Tibial artery (tissue), 4 donors: ENCODE data around the gene SLC47A1.

Source experiments
- DNase-seq, 2 donors: peaks; one replicate each; pipeline ENCODE4 v3.0.0-alpha.2; 2019
- H3K27ac ChIP-seq, 2 donors: fragments of 200-600 bp; sonication (generic) in 1 of 2; 1 replicate in 1 of 2; 2 replicates in 1 of 2; pipeline ENCODE4 v1.5.1; 2018 to 2019; ENCODE audit warnings: mild to moderate bottlenecking in 1 of 2
- H3K27me3 ChIP-seq, 2 donors: fragments of 200-600 bp; sonication (generic) in 1 of 2; one replicate each; pipeline versions ENCODE4 v1.5.1 to v1.6.0; 2016 to 2019
- H3K36me3 ChIP-seq, 3 donors: fragments of 200-600 bp; sonication (generic) in 2 of 3; one replicate each; pipeline ENCODE4 v1.5.1; 2016 to 2019; ENCODE audit warnings: mild to moderate bottlenecking in 2 of 3
- H3K4me1 ChIP-seq, 4 donors: fragments of 200-600 bp; sonication (generic) in 2 of 4; 1 replicate in 3 of 4; 2 replicates in 1 of 4; pipeline ENCODE4 v1.5.1; 2016 to 2019
- H3K4me3 ChIP-seq, 2 donors: fragments of 200-600 bp; sonication (generic) in 1 of 2; 1 replicate in 1 of 2; 2 replicates in 1 of 2; pipeline ENCODE4 v1.5.1; 2018 to 2019; ENCODE audit warnings: mild to moderate bottlenecking in 2 of 2
- H3K9me3 ChIP-seq, 3 donors: fragments of 200-600 bp; sonication (generic) in 1 of 3; one replicate each; pipeline ENCODE4 v1.5.1; 2016 to 2019
- intact Hi-C: fragments of 100-400 bp; cut with DNase I; formaldehyde crosslinking; loops from one replicate; pipeline ENCODE4 v1.15.0; 2023; ENCODE audit warnings: low total_unique reads
- TF ChIP-seq, protein P1 (sequence below), 2 experiments: fragments of 200-600 bp in 1 of 2; fragments of 450-650 bp in 1 of 2; IDR thresholded peaks; one replicate each; pipeline ENCODE4 v1.5.1; 2017 to 2019; ENCODE audit warnings: antibody characterized with exemption in 2 of 2, mild to moderate bottlenecking in 1 of 2, moderate library complexity in 1 of 2

SLC47A1 gene

DNA sequence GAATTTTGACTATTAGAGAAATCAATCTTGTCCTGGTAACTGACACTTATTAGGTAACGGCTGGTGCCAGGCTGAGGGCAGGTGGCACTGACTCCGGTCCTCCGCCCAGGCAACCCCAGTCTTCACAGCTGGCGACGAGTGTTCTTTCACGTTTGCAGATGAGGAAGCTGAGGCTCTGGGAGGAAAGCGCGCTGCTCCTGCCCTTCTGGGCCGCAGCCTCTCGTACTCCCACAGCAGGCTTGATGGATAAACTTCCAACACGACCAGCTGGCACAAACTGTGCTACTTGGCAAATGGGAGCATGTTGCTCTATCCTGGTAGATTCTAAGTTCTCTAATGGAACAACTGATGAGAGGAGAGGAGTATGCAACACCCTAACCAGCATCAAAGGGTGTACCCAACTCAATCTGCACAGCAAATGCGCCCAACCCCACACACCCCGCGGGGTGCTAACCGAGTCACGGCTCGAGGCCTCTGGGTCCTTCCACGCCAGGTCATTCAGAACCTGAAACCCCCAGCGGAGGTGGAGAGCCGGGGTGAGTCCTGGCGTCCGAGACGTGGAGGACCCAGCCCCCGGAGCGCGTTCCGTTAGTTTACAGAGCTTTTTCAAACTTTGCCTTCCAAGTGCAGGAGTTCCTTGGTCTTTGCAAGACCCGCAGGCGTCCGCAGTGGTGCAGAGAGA lies 477 bp upstream of the SLC47A1 start:
- Histone ChIP-seq H3K4me3 (peak overlapping the region; percentile 61 to 67), H3K36me3 (no peaks in the 10 kb centered on the region), H3K4me1 (peaks cover 0 to 17% (median 12%) of the 10 kb centered on the region in 4 donors), H3K27ac (peak overlapping the region in 1 of 2 donors; percentile 20), H3K9me3 (no peaks in the 10 kb centered on the region), H3K27me3 (no peaks in the 10 kb centered on the region)
- no peak for DNase-seq
- TF ChIP-seq, protein P1, sequence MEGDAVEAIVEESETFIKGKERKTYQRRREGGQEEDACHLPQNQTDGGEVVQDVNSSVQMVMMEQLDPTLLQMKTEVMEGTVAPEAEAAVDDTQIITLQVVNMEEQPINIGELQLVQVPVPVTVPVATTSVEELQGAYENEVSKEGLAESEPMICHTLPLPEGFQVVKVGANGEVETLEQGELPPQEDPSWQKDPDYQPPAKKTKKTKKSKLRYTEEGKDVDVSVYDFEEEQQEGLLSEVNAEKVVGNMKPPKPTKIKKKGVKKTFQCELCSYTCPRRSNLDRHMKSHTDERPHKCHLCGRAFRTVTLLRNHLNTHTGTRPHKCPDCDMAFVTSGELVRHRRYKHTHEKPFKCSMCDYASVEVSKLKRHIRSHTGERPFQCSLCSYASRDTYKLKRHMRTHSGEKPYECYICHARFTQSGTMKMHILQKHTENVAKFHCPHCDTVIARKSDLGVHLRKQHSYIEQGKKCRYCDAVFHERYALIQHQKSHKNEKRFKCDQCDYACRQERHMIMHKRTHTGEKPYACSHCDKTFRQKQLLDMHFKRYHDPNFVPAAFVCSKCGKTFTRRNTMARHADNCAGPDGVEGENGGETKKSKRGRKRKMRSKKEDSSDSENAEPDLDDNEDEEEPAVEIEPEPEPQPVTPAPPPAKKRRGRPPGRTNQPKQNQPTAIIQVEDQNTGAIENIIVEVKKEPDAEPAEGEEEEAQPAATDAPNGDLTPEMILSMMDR (IDR thresholded peaks at IDR 0.05), result no peak
- intact Hi-C loops, result no loop called here

DNA sequence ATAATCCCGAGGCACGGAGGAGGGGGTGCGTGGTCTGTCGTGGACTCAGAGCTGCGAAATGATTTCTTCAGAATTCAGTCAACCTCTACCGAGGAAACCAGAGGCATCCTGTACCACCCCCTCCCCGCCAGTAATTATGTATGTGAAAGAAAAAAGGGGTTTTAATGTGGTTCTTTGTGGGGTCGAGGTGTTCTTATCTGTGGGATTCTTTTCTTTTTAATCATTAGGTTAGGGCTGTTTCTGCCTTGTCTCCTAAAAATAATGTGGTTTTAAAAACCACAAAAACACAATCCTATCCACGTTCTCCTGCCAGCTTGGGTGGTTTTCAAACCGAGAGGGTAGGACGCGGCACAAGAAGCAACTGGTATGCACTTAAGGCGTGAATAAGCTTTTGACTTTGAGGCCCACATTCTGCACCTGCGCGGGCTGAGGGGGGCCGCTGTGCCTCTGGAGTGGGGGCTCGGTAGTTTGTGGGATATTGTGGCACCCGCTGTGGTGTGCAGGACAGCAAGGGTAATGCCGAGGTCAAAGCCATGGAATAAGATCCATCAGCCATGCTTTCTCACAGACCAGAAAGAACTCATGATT lies 1.0 kb downstream of the SLC47A1 start:
- Histone ChIP-seq H3K27ac (peak overlapping the region; percentile 20 to 68), H3K4me3 (peak overlapping the region; percentile 61 to 67), H3K9me3 (no peaks in the 10 kb centered on the region), H3K4me1 (peaks cover 0 to 17% (median 12%) of the 10 kb centered on the region in 4 donors), H3K36me3 (no peaks in the 10 kb centered on the region), H3K27me3 (no peaks in the 10 kb centered on the region)
- intact Hi-C loops, result no loop called here
- DNase-seq, result no peak
- TF ChIP-seq, protein P1 (IDR thresholded peaks at IDR 0.05), result no peak

- no peak for DNase-seq
- H3K27me3 ChIP-seq, result no peaks in the 10 kb centered on the region
- H3K4me3 ChIP-seq, result no peak overlapping the region
- no peaks in the 10 kb centered on the region for H3K36me3 ChIP-seq
- H3K9me3 ChIP-seq, result no peaks in the 10 kb centered on the region
- TF ChIP-seq, protein P1 (IDR thresholded peaks at IDR 0.05), result no peak
- intact Hi-C loops, result no loop called here
- no peak overlapping the region for H3K27ac ChIP-seq
- H3K4me1 ChIP-seq, result peaks cover 0 to 17% (median 12%) of the 10 kb centered on the region in 4 donors
These were observed 3.5 kb downstream of the SLC47A1 start for GRCh38 chr17:19537111-19537510.

DNA sequence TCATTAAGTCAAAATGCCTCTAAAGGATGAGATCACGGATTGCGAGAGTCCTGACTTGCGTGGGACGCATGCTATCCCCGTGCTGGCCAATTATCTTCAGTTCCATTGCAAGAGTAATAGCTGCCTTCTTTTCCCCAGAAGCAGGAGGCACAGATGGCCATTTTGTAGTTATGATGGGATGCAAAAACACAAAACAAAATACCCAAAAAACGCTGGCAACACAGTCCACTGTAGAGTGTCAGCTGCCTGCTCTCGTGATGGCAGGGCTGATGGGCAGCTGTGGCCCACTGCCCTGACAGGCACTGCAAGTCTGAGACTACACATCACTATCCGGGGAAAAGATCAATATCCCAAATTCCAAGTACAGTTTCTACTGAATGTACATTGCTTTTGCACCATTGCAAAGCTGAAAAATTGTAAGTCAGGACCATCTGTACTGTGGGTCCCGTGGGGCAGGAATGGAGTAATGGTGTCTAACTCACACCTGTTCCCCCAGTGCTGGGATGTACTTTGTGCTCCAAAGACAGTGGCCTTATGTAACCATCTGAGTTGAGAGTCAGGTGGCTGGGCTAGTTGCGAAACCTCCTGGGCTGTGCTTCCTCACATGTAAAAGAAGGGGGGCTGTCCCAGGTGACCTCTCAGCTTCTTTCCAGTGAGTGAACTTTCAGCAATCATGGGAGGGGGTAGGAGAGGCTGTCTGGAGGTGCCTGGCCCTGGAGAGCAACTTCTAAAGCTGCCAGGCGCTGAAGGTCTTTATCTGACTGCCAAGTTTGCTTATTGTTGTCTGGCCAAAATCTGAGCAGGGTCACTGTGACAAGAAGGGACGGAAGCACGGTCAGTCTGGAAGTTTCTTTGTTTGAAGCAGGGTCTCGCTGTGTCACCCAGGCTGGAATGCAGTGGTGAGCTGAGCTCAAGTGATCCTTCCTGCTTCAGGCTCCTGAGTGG lies 4.7 kb downstream of the SLC47A1 start:
- DNase-seq, result peak in 1 of 2 donors; percentile 42
- TF ChIP-seq, protein P1 (IDR thresholded peaks at IDR 0.05), result no peak
- Histone ChIP-seq H3K4me1 (peaks cover 0 to 14% (median 9%) of the 10 kb centered on the region in 4 donors), H3K9me3 (no peaks in the 10 kb centered on the region), H3K27me3 (no peaks in the 10 kb centered on the region), H3K4me3 (no peak overlapping the region), H3K36me3 (no peaks in the 10 kb centered on the region), H3K27ac (no peak overlapping the region)
- intact Hi-C loops, result no loop called here

GRCh38 chr17:19539040-19539399 lies 5.4 kb downstream of the SLC47A1 start:
- Histone ChIP-seq H3K9me3 (no peaks in the 10 kb centered on the region), H3K4me1 (peaks cover 0 to 8% (median 4%) of the 10 kb centered on the region in 4 donors), H3K27ac (no peak overlapping the region), H3K36me3 (no peaks in the 10 kb centered on the region), H3K4me3 (no peak overlapping the region), H3K27me3 (no peaks in the 10 kb centered on the region)
- DNase-seq, result no peak
- intact Hi-C loops, result no loop called here
- TF ChIP-seq, protein P1 (IDR thresholded peaks at IDR 0.05), result no peak
